H1 (cell line): ENCODE data around the gene RNF126. TPM values are rescaled to one million over a fixed set of nuclear protein-coding genes. Genes with fewer than 3 reads are reported as not detected.
"Not testable (repeated sequence)": the region's sequence is repeated elsewhere in the genome, so short reads cannot be mapped to it uniquely, and the experiment has no call there.

Experiments
- CTCF ChIA-PET: fragments of 300-600 bp; sonication (Branson Sonifier 250); formaldehyde crosslinking; loops from one replicate; lab custom pipeline; 2021; ENCODE audit not compliant: partially characterized antibody; lab: Charles Lee
- POLR2A ChIA-PET: fragments of 300-600 bp; sonication (Branson Sonifier 250); formaldehyde crosslinking; loops from one replicate; lab custom pipeline; 2021; ENCODE audit warnings: inconsistent platforms; ENCODE audit not compliant: partially characterized antibody; lab: Charles Lee
- DNase-seq, 2 experiments: peaks; one replicate each; pipeline versions ENCODE4 v3.0.0 to v3.0.0-alpha.2; 2010 to 2022; ENCODE audit warnings: low spot score in 2 of 2, low read depth in 1 of 2, mixed read lengths in 1 of 2
- FAIRE-seq: peaks from 2 replicates; lab custom pipeline; 2011; peaks lifted over from hg19 to GRCh38; lab: Jason Lieb, UNC
- H2AFZ ChIP-seq: 2 replicates; pipeline ENCODE4 v1.8.1; 2012; ENCODE audit warnings: low read length, inconsistent platforms
- H2AK5ac ChIP-seq: 2 replicates; pipeline ENCODE4 v1.6.1; 2013; ENCODE audit warnings: low read depth, low read length
- H2BK120ac ChIP-seq: replicated peaks from 2 replicates; pipeline ENCODE3; 2013; ENCODE audit warnings: low read depth, low read length, inconsistent platforms
- H2BK12ac ChIP-seq: 2 replicates; pipeline ENCODE4 v1.6.1; 2013; ENCODE audit warnings: low read depth, low read length
- H2BK15ac ChIP-seq: 2 replicates; pipeline ENCODE4 v1.6.1; 2013; ENCODE audit warnings: low read length
- H2BK20ac ChIP-seq: 2 replicates; pipeline ENCODE4 v1.6.1; 2013; ENCODE audit warnings: low read length
- H2BK5ac ChIP-seq: 2 replicates; pipeline ENCODE4 v1.6.1; 2013; ENCODE audit warnings: low read depth, low read length
- H3K14ac ChIP-seq: 2 replicates; pipeline ENCODE4 v1.6.1; 2013; ENCODE audit warnings: inconsistent platforms; ENCODE audit not compliant: insufficient read length
- H3K18ac ChIP-seq: 2 replicates; pipeline ENCODE4 v1.6.1; 2013; ENCODE audit warnings: low read length; ENCODE audit errors: extremely low read depth
- H3K23ac ChIP-seq: 2 replicates; pipeline ENCODE4 v1.6.1; 2013; ENCODE audit warnings: inconsistent platforms; ENCODE audit not compliant: insufficient read length
- H3K23me2 ChIP-seq: 2 replicates; pipeline ENCODE4 v1.6.1; 2013; ENCODE audit warnings: low read depth, low read length
- H3K27ac ChIP-seq: 2 replicates; pipeline ENCODE4 v1.6.1; 2011; ENCODE audit warnings: low read depth, low read length, inconsistent platforms
- H3K27me3 ChIP-seq, 4 experiments: replicated peaks in 1 of 4; 1 replicate in 1 of 4; 2 replicates in 3 of 4; pipeline versions ENCODE4 v1.6.1 to v1.8.1; 2011 to 2013; ENCODE audit warnings: low read length in 3 of 4, mild to moderate bottlenecking in 3 of 4, inconsistent platforms in 2 of 4, mixed read lengths in 2 of 4, moderate library complexity in 1 of 4; ENCODE audit not compliant: control insufficient read depth in 3 of 4, insufficient read depth in 3 of 4; ENCODE audit errors: extremely low read depth in 1 of 4
- H3K36me3 ChIP-seq, 4 experiments: 2 replicates each; pipeline versions ENCODE4 v1.6.1 to v1.8.1; 2011 to 2013; ENCODE audit warnings: mild to moderate bottlenecking in 4 of 4, low read length in 3 of 4, moderate library complexity in 2 of 4, control low read depth in 1 of 4, inconsistent platforms in 1 of 4; ENCODE audit not compliant: insufficient read depth in 4 of 4, control insufficient read depth in 2 of 4
- H3K4ac ChIP-seq: replicated peaks from 2 replicates; pipeline ENCODE3; 2013; ENCODE audit warnings: low read length, low read depth, mixed read lengths, inconsistent platforms; ENCODE audit not compliant: insufficient read length
- H3K4me1 ChIP-seq, 4 experiments: replicated peaks in 1 of 4; 1 replicate in 1 of 4; 2 replicates in 3 of 4; pipeline versions ENCODE4 v1.6.1 to v1.8.1; 2011 to 2013; ENCODE audit warnings: low read length in 3 of 4, inconsistent platforms in 2 of 4, mixed read lengths in 1 of 4; ENCODE audit not compliant: insufficient read depth in 4 of 4, control insufficient read depth in 3 of 4
- H3K4me2 ChIP-seq, 2 experiments: 2 replicates each; pipeline versions ENCODE4 v1.6.1 to v1.8.1; 2011 to 2013; ENCODE audit warnings: low read depth in 2 of 2, low read length in 2 of 2, control low read depth in 1 of 2, inconsistent platforms in 1 of 2, mild to moderate bottlenecking in 1 of 2; ENCODE audit not compliant: insufficient read depth in 1 of 2
- H3K4me3 ChIP-seq, 4 experiments: fragments of 200-600, 300-600 bp in 1 of 4; sonication (generic), shearing (Covaris generic), sonication (Bioruptor Twin) in 1 of 4; 2 replicates each; pipeline versions ENCODE4 v1.5.1 to v1.8.1; 2011 to 2016; ENCODE audit warnings: low read length in 4 of 4, low read depth in 3 of 4, control low read depth in 2 of 4, inconsistent platforms in 2 of 4, mild to moderate bottlenecking in 2 of 4, mixed read lengths in 1 of 4, moderate library complexity in 1 of 4; ENCODE audit not compliant: insufficient read depth in 2 of 4; ENCODE audit errors: extremely low read depth in 1 of 4
- H3K56ac ChIP-seq: replicated peaks from 2 replicates; pipeline ENCODE3; 2013; ENCODE audit warnings: low read depth, mild to moderate bottlenecking, mixed read lengths, low read length, inconsistent platforms; ENCODE audit not compliant: insufficient read length
- H3K79me1 ChIP-seq: 2 replicates; pipeline ENCODE4 v1.6.1; 2013; ENCODE audit warnings: low read depth, low read length, control low read depth
- H3K79me2 ChIP-seq, 2 experiments: 2 replicates each; pipeline versions ENCODE4 v1.6.1 to v1.8.1; 2012 to 2013; ENCODE audit warnings: low read length in 2 of 2, mild to moderate bottlenecking in 2 of 2, inconsistent platforms in 1 of 2; ENCODE audit not compliant: insufficient read depth in 2 of 2, control insufficient read depth in 1 of 2
- H3K9ac ChIP-seq, 4 experiments: replicated peaks in 1 of 4; 1 replicate in 1 of 4; 2 replicates in 3 of 4; pipeline versions ENCODE4 v1.6.1 to v1.8.1; 2011 to 2013; ENCODE audit warnings: low read depth in 3 of 4, low read length in 3 of 4, control low read depth in 2 of 4, mild to moderate bottlenecking in 2 of 4, moderate library complexity in 2 of 4, inconsistent platforms in 1 of 4; ENCODE audit errors: extremely low read depth in 1 of 4
- H3K9me3 ChIP-seq, 2 experiments: 2 replicates each; pipeline versions ENCODE4 v1.6.1 to v1.8.1; 2012 to 2013; ENCODE audit warnings: mild to moderate bottlenecking in 2 of 2, moderate library complexity in 2 of 2, control low read depth in 1 of 2, inconsistent platforms in 1 of 2, low read depth in 1 of 2, low read length in 1 of 2, mixed read lengths in 1 of 2; ENCODE audit not compliant: insufficient read depth in 2 of 2
- H4K20me1 ChIP-seq, 2 experiments: replicated peaks in 1 of 2; 2 replicates each; pipeline versions ENCODE3 to v1.8.1; 2011 to 2013; ENCODE audit warnings: inconsistent platforms in 2 of 2, low read length in 2 of 2, mild to moderate bottlenecking in 1 of 2; ENCODE audit not compliant: insufficient read depth in 2 of 2, control insufficient read depth in 1 of 2
- H4K5ac ChIP-seq: 2 replicates; pipeline ENCODE4 v1.6.1; 2013; ENCODE audit warnings: low read length, low read depth, mixed read lengths, inconsistent platforms; ENCODE audit not compliant: insufficient read length
- H4K8ac ChIP-seq: 2 replicates; pipeline ENCODE4 v1.8.0; 2013; ENCODE audit warnings: mild to moderate bottlenecking, moderate library complexity, low read length, inconsistent platforms; ENCODE audit not compliant: insufficient read depth; ENCODE audit errors: extremely low read depth
- H4K91ac ChIP-seq: replicated peaks from 2 replicates; pipeline ENCODE3; 2013; ENCODE audit warnings: low read length, mixed read lengths, inconsistent platforms; ENCODE audit not compliant: insufficient read length
- WGBS, 2 experiments: shearing (Covaris generic) in 1 of 2; methylation state at CpG; one replicate each; pipeline versions ENCODE4 v1.1.6 to v1.1.7; 2013 to 2015; ENCODE audit warnings: low lambda C conversion rate in 2 of 2, mixed read lengths in 2 of 2, inconsistent platforms in 1 of 2, low coverage in 1 of 2, missing lambda C conversion rate in 1 of 2; ENCODE audit not compliant: insufficient replicate concordance in 2 of 2, insufficient coverage in 1 of 2, insufficient read length in 1 of 2; ENCODE audit errors: extremely low coverage in 1 of 2, missing lambda C conversion rate in 1 of 2; 5-methylcytosine and 5-hydroxymethylcytosine counted together
- polyA plus RNA-seq, 7 experiments: library from polyadenylated mRNA; depleted of rRNA in 3 of 7; stranded (reverse) in 5 of 7; unstranded in 2 of 7; fragments of >200 nt in 5 of 7; fragments of 200-250 nt in 2 of 7; gene quantifications; 1 replicate in 5 of 7; 2 replicates in 1 of 7; 4 replicates in 1 of 7; pipeline versions ENCODE4 v1.2.1 to v1.2.3, GENCODE V29; 2011 to 2013; ENCODE audit warnings: missing spikeins in 2 of 7, mixed read lengths in 2 of 7
- total RNA-seq: library from RNA; stranded (reverse); fragmentation: NEBNext Ultra II Directional; extraction: Animal tissue kit (Norgen Biotek cat#: 25700); gene quantifications from 2 replicates; pipeline ENCODE4 v1.2.1, GENCODE V29; 2021

Gene RNF126
- total and polyA plus RNA-seq, 2 of the 8 experiments (the other 6 are each of a cell fraction or from before 2014, with no cell fraction given): 21.8 to 68.0 TPM

GRCh38 chr19:668675-669434, 5.8 kb upstream of the RNF126 start:
- not testable (repeated sequence) for H3K23ac ChIP-seq, H3K9ac ChIP-seq, H3K18ac ChIP-seq, H3K9me3 ChIP-seq, FAIRE-seq, H3K4ac ChIP-seq, H4K20me1 ChIP-seq, H3K14ac ChIP-seq, H4K91ac ChIP-seq, H3K4me3 ChIP-seq, DNase-seq, H2AFZ ChIP-seq, H2BK120ac ChIP-seq, H4K8ac ChIP-seq, H2AK5ac ChIP-seq, H2BK15ac ChIP-seq, H3K27ac ChIP-seq, H3K4me2 ChIP-seq, H4K5ac ChIP-seq, H2BK12ac ChIP-seq, H3K36me3 ChIP-seq, H2BK20ac ChIP-seq, H2BK5ac ChIP-seq, H3K27me3 ChIP-seq, H3K56ac ChIP-seq, H3K23me2 ChIP-seq, H3K79me2 ChIP-seq, H3K4me1 ChIP-seq, H3K79me1 ChIP-seq
- WGBS, 2 experiments: 79% methylated on average over 12 of the region's 12 CpGs; no CpG with 5 or more reads in 1 of the 2 experiments
- POLR2A ChIA-PET: interaction anchor here (0.6 to 1.6 kb wide), 4 partner anchors 10 to 133 kb away, joined by 3 to 5 read pairs (median 3); no protein-coding TSS in a partner anchor
- CTCF ChIA-PET: interaction anchor here (0.6 to 2.8 kb wide), 10 partner anchors 8 to 158 kb away, joined by 3 to 16 read pairs (median 4); no protein-coding TSS in a partner anchor
